NCI-H2227 (cell line): ENCODE results near the gene RPRD1A.
"Not testable (repeated sequence)": the region's sequence is repeated elsewhere in the genome, so short reads cannot be mapped to it uniquely, and the experiment has no call there.

Experiments used
- DNase-seq: peaks from one replicate; lab custom pipeline; 2025; ENCODE audit not compliant: unreplicated experiment; lab: John Stamatoyannopoulos, UW

RPRD1A gene

GRCh38 chr18:36031903-36032302, 35.5 kb downstream of the RPRD1A start:
- DNase-seq: no peak

GRCh38 chr18:36031407-36031806, 36.0 kb downstream of the RPRD1A start:
- no peak for DNase-seq

- DNase-seq: no peak
Observed at GRCh38 chr18:36028859-36029258, 38.5 kb downstream of the RPRD1A start.

GRCh38 chr18:36025025-36025424, 42.3 kb downstream of the RPRD1A start:
- no peak for DNase-seq

- not testable (repeated sequence) for DNase-seq
Observed at GRCh38 chr18:36024241-36024640, 43.1 kb downstream of the RPRD1A start.

- no peak for DNase-seq
Observed at GRCh38 chr18:36023336-36023735, 44.0 kb downstream of the RPRD1A start.

- DNase-seq: no peak
Observed at GRCh38 chr18:36020174-36020711, 47.1 kb downstream of the RPRD1A start.

GRCh38 chr18:36017232-36017631, 50.1 kb downstream of the RPRD1A start:
- no peak for DNase-seq

- DNase-seq: no peak
Observed at GRCh38 chr18:36015629-36016028, 51.7 kb downstream of the RPRD1A start.

- DNase-seq: no peak
Observed at GRCh38 chr18:36012891-36013290, 54.5 kb downstream of the RPRD1A start.

- no peak for DNase-seq
Observed at GRCh38 chr18:36009214-36009613, 58.1 kb downstream of the RPRD1A start.

GRCh38 chr18:36006997-36007396, 60.4 kb downstream of the RPRD1A start:
- no peak for DNase-seq

- DNase-seq: no peak
Observed at GRCh38 chr18:35999925-36000324, 67.4 kb downstream of the RPRD1A start.

- no peak for DNase-seq
Observed at GRCh38 chr18:35998967-35999366, 68.4 kb downstream of the RPRD1A start.

- DNase-seq: no peak
Observed at GRCh38 chr18:35993013-35993412, 74.3 kb downstream of the RPRD1A start.

GRCh38 chr18:35991696-35992095, 75.7 kb downstream of the RPRD1A start:
- no peak for DNase-seq

- DNase-seq: no peak
Observed at GRCh38 chr18:35983818-35984217, 83.5 kb downstream of the RPRD1A start.

GRCh38 chr18:35983147-35983546, 84.2 kb downstream of the RPRD1A start:
- no peak for DNase-seq

- no peak for DNase-seq
Observed at GRCh38 chr18:35982409-35983114, 84.8 kb downstream of the RPRD1A start.

GRCh38 chr18:35979112-35979511, 88.2 kb downstream of the RPRD1A start:
- no peak for DNase-seq

- no peak for DNase-seq
Observed at GRCh38 chr18:35974181-35974580, 93.2 kb downstream of the RPRD1A start.

GRCh38 chr18:35973650-35974049, 93.7 kb downstream of the RPRD1A start:
- DNase-seq: no peak
